Lung (tissue), 13 donors: ENCODE results near the gene ZNF385A. TPM values are rescaled to one million over a fixed set of nuclear protein-coding genes. Genes with fewer than 3 reads are reported as not detected.
A peak's percentile ranks its signal among the peaks of the same experiment; 100 is the strongest.

Experiments
- ATAC-seq: fragments of 200-7000 bp; cut with Tn5 transposase; one replicate; pipeline ENCODE4 v1.9.1; 2020; ENCODE audit warnings: moderate number of reproducible peaks; ENCODE audit not compliant: insufficient read depth, low FRiP score
- DNase-seq, 3 donors: peaks; one replicate each; pipeline ENCODE4 v3.0.0-alpha.2; 2013 to 2017
- H3K27ac ChIP-seq, 2 donors: one replicate each; pipeline ENCODE4 v1.5.1; 2013; ENCODE audit warnings: mild to moderate bottlenecking in 2 of 2, moderate library complexity in 2 of 2, control low read depth in 1 of 2, inconsistent platforms in 1 of 2, low read depth in 1 of 2, low read length in 1 of 2
- H3K27me3 ChIP-seq, 3 donors: one replicate each; pipeline ENCODE4 v1.5.1; 2013; ENCODE audit warnings: low read length in 2 of 3; ENCODE audit not compliant: control insufficient read depth in 3 of 3, insufficient read depth in 3 of 3
- H3K36me3 ChIP-seq, 4 donors: one replicate each; pipeline ENCODE4 v1.5.1; 2013; ENCODE audit warnings: low read length in 4 of 4, mild to moderate bottlenecking in 1 of 4, moderate library complexity in 1 of 4; ENCODE audit not compliant: control insufficient read depth in 4 of 4, insufficient read depth in 4 of 4
- H3K4me1 ChIP-seq, 5 donors: one replicate each; pipeline ENCODE4 v1.5.1; 2013; ENCODE audit warnings: low read length in 5 of 5, mild to moderate bottlenecking in 2 of 5, moderate library complexity in 1 of 5; ENCODE audit not compliant: control insufficient read depth in 5 of 5, insufficient read depth in 5 of 5
- H3K4me3 ChIP-seq: one replicate; pipeline ENCODE4 v1.5.1; 2013; ENCODE audit warnings: mild to moderate bottlenecking, control low read depth, moderate library complexity
- H3K9ac ChIP-seq, 2 donors: one replicate each; pipeline ENCODE4 v1.5.1; 2013; ENCODE audit warnings: low read length in 2 of 2, control low read depth in 1 of 2; ENCODE audit not compliant: insufficient read depth in 1 of 2
- H3K9me3 ChIP-seq, 4 donors: one replicate each; pipeline ENCODE4 v1.5.1; 2013; ENCODE audit warnings: low read length in 3 of 4, mild to moderate bottlenecking in 1 of 4, moderate library complexity in 1 of 4; ENCODE audit not compliant: control insufficient read depth in 4 of 4, insufficient read depth in 3 of 4
- WGBS, 2 donors: extraction: QIAGEN DNeasy Blood & Tissue Kit; methylation state at CpG; one replicate each; pipeline ENCODE4 v1.1.7; 2013; 5-methylcytosine and 5-hydroxymethylcytosine counted together
- polyA plus RNA-seq, 2 donors: library from polyadenylated mRNA; stranded (reverse); fragments of 200-250 nt; gene quantifications; one replicate each; pipeline ENCODE4 v1.2.1, GENCODE V29; 2013
- small RNA-seq: library from RNA; depleted of rRNA; stranded (forward); fragments of <200 nt; gene quantifications from one replicate; pipeline ENCODE3, GENCODE V24; 2014; ENCODE audit warnings: low replicate concordance
- total RNA-seq, 2 donors: library from RNA; depleted of rRNA in 1 of 2; stranded (reverse); fragments of >200 nt in 1 of 2; gene quantifications; one replicate each; pipeline ENCODE4 v1.2.1, GENCODE V29; 2014 to 2021
- TF ChIP-seq, protein P1 (sequence below): IDR thresholded peaks from 2 replicates; pipeline ENCODE4 v1.5.1; 2012; ENCODE audit warnings: mild to moderate bottlenecking; ENCODE audit errors: control extremely low read depth, extremely low read depth
- donor health status: control.
- donor health status: control.
- donor health status: Bipolar disorder and iron deficiency.
- donor health status: healthy.
- donor health status: DM: yes; HTN: yes; CAD: no.

ZNF385A gene
- total and polyA plus RNA-seq, 4 donors: 7.6 to 26.1 (median 16.6) TPM

- Histone ChIP-seq H3K9me3 (no peaks in the 10 kb centered on the region), H3K9ac (no peak overlapping the region), H3K36me3 (peaks cover 0 to 6% (median 0%) of the 10 kb centered on the region in 4 donors), H3K27ac (no peak overlapping the region), H3K4me1 (peaks cover 0 to 3% (median 0%) of the 10 kb centered on the region in 5 donors), H3K27me3 (no peaks in the 10 kb centered on the region), H3K4me3 (no peak overlapping the region)
- no peak for DNase-seq
- ATAC-seq: no peak
- TF ChIP-seq, protein P1, sequence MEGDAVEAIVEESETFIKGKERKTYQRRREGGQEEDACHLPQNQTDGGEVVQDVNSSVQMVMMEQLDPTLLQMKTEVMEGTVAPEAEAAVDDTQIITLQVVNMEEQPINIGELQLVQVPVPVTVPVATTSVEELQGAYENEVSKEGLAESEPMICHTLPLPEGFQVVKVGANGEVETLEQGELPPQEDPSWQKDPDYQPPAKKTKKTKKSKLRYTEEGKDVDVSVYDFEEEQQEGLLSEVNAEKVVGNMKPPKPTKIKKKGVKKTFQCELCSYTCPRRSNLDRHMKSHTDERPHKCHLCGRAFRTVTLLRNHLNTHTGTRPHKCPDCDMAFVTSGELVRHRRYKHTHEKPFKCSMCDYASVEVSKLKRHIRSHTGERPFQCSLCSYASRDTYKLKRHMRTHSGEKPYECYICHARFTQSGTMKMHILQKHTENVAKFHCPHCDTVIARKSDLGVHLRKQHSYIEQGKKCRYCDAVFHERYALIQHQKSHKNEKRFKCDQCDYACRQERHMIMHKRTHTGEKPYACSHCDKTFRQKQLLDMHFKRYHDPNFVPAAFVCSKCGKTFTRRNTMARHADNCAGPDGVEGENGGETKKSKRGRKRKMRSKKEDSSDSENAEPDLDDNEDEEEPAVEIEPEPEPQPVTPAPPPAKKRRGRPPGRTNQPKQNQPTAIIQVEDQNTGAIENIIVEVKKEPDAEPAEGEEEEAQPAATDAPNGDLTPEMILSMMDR: no peak
- 94% methylated on average over 5 of the region's 5 CpGs for WGBS, 2 donors
Observed at GRCh38 chr12:54321363-54321762, 63.2 kb downstream of the ZNF385A start.

Small RNA genes within 50 kb of the gene (small RNA-seq; reads per million reads assigned to genes)
- gene MIR148B (212 reads per million, percentile 98 among the genes with 10 or more reads in this experiment), gene RN7SL744P (not detected)

Other genes with a start within 250 kb of the ZNF385A start
- gene SMUG1, start 195.7 kb downstream of the ZNF385A start, total RNA-seq: 10 to 100 TPM; 20.3 to 28.4 TPM
- gene SMUG1, start 195.7 kb downstream of the ZNF385A start, polyA plus RNA-seq: 10 to 100 TPM; 23.4 to 45.7 TPM
- 10 to 100 TPM; 50.9 to 78.3 TPM for gene CBX5, start 104.6 kb downstream of the ZNF385A start, total RNA-seq
- gene CBX5, start 104.6 kb downstream of the ZNF385A start, polyA plus RNA-seq: 1 to 10 TPM; 8.3 to 9.8 TPM
- gene HNRNPA1, start 104.0 kb downstream of the ZNF385A start, total RNA-seq: 100 to 1,000 TPM; 852 to 875 TPM
- gene HNRNPA1, start 104.0 kb downstream of the ZNF385A start, polyA plus RNA-seq: 100 to 1,000 TPM; 803 to 937 TPM
- gene NFE2, start 83.7 kb downstream of the ZNF385A start, total RNA-seq: 1 to 10 TPM; 6.9 to 7.9 TPM
- gene NFE2, start 83.7 kb downstream of the ZNF385A start, polyA plus RNA-seq: 10 to 100 TPM in 1 of 2 donors, 1 to 10 TPM in 1; 3.5 to 38.5 TPM
- 100 to 1,000 TPM; 127 to 163 TPM for gene COPZ1, start 59.6 kb downstream of the ZNF385A start, total RNA-seq
- 100 to 1,000 TPM in 1 of 2 donors, 10 to 100 TPM in 1; 98.8 to 145 TPM for gene COPZ1, start 59.6 kb downstream of the ZNF385A start, polyA plus RNA-seq
- gene GPR84, start 20.2 kb downstream of the ZNF385A start, total RNA-seq: 1 to 10 TPM; 1.5 to 2.6 TPM
- 10 to 100 TPM in 1 of 2 donors, under 1 TPM in 1; 0.73 to 76.1 TPM for gene GPR84, start 20.2 kb downstream of the ZNF385A start, polyA plus RNA-seq
- gene ITGA5, start 34.5 kb upstream of the ZNF385A start, total RNA-seq: 100 to 1,000 TPM in 1 of 2 donors, 10 to 100 TPM in 1; 71.2 to 131 TPM
- 100 to 1,000 TPM in 1 of 2 donors, 10 to 100 TPM in 1; 39.8 to 134 TPM for gene ITGA5, start 34.5 kb upstream of the ZNF385A start, polyA plus RNA-seq
- gene GTSF1, start 88.9 kb upstream of the ZNF385A start, total RNA-seq: 1 to 10 TPM in 1 of 2 donors, under 1 TPM in 1; 0.68 to 1.2 TPM
- 1 to 10 TPM in 1 of 2 donors, under 1 TPM in 1; 0.69 to 2.1 TPM for gene GTSF1, start 88.9 kb upstream of the ZNF385A start, polyA plus RNA-seq
- 10 to 100 TPM; 38.7 to 73.0 TPM for gene NCKAP1L, start 113.0 kb upstream of the ZNF385A start, total RNA-seq
- 10 to 100 TPM; 11.1 to 50.2 TPM for gene NCKAP1L, start 113.0 kb upstream of the ZNF385A start, polyA plus RNA-seq
- gene PDE1B, start 164.9 kb upstream of the ZNF385A start, total RNA-seq: 1 to 10 TPM; 1.3 to 7.0 TPM
- gene PDE1B, start 164.9 kb upstream of the ZNF385A start, polyA plus RNA-seq: 1 to 10 TPM; 5.1 TPM
- gene PPP1R1A, start 203.9 kb upstream of the ZNF385A start, total RNA-seq: under 1 TPM; 0.65 to 0.98 TPM
- under 1 TPM; 0.15 to 0.73 TPM for gene PPP1R1A, start 203.9 kb upstream of the ZNF385A start, polyA plus RNA-seq